ENCODE results near the gene H6PD.

DNA sequence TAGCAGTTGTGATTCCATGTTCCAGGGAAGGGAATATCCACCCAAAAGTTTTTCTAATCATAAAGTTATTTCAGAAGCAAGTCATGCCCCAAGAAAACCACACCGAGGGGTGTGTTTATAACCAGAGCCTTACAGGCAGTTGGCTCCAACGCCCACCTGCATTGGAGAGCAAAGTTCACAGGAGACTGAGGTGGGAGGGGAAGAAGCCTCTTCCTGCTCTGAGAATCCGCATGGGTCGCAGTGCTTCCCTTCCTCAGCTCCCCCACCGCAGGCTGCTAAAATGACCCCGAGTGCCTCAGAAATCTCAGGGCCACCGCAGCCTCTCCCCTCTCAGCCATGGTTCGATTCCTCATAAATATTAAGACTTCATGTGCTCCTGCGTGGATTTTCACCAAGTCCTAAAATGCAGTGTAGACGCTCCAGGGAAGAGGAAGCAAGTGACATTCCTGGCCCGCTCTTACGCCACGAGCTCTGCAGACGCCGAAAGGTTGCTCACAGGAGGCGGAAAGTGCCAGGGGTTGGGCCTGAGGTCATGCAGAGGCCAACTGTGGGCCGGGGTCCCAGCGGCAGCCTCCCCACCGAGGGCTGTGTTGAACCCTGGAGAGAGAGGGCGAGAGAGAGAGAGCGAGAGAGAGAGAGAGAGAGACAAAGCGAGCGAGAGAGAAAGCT lies 44.7 kb downstream of the H6PD start:
- no peak for TF ChIP-seq TAF1 (IDR thresholded peaks at IDR 0.05; ENCODE audit: low read depth)
- no peak for TF ChIP-seq CEBPB (IDR thresholded peaks at IDR 0.05)
- no peak for TF ChIP-seq ZBTB7A (IDR thresholded peaks at IDR 0.05; ENCODE audit: low read depth)
- TF ChIP-seq YY1 (IDR thresholded peaks at IDR 0.05; ENCODE audit: low read depth) = no peak
- no peak for TF ChIP-seq EGR1 (IDR thresholded peaks at IDR 0.05)
- TF ChIP-seq CREB1 (IDR thresholded peaks at IDR 0.05; ENCODE audit: low read depth) = no peak
- no peak for TF ChIP-seq EP300 (IDR thresholded peaks at IDR 0.05; ENCODE audit: borderline replicate concordance)
- no peak for TF ChIP-seq TCF12 (IDR thresholded peaks at IDR 0.05; ENCODE audit: low read depth)
- TF ChIP-seq RAD21 (IDR thresholded peaks at IDR 0.05; ENCODE audit: low read depth) = no peak

Measured in Ishikawa (cell line).